GM18498 (cell line): ENCODE measurements around the gene ABHD12.

Source experiments
- ATAC-seq: cut with Tn5 transposase; IDR thresholded peaks from one replicate; pipeline ENCODE4 v1.9.1; 2021; ENCODE audit warnings: mild to moderate bottlenecking, moderate library complexity; ENCODE audit not compliant: unreplicated experiment

Gene ABHD12

DNA sequence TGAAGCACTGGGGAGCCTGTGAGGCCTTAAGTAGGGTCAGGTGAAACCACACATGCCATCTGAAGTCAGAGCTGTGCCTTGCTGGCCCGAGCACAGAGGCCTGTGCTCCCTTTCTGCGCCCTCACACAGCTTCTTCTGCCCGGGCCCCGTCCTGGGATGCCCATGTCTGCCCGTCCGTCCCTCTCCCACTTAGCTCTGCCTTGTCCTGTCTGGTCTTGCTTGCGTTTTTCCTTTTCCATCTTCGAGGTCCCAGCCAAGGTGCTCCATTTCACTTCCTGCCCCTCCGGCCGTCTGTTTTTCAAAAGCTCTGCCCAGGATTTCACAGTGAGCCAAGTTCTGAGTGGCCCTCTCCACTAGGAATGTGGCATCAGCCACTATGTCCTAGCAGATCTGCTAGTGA, 97.1 kb downstream of the ABHD12 start:
- no peak for ATAC-seq

DNA sequence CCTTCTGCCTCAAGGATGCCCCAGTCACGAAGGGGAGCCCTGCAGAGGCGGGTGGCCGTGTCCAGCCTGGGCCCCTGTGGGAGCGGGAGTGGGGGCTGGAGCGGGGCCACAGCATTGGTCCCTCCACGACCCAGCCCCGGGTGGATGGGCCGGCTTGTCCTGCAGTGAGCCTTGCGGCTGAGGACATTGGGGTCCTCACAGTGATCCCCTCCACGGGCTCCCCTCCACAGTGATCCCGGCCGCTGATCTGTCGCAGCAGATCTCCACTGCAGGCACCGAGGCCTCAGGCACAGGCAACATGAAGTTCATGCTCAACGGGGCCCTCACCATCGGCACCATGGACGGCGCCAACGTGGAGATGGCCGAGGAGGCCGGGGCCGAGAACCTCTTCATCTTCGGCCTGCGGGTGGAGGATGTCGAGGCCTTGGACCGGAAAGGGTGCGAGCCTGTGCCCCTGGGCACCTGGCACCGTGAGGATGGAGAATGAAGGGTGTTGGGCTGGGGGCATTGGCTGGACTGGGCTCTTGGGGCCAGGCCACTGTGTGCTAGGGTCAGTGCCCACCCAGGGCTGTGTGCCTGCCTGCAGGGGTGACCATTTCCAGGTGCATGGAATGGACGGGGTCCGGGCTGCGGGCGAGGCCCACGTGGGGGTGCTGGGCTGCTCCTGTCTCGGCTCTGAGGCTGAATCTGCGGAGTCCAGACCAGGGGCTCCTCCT, 98.3 kb downstream of the ABHD12 start:
- no peak for ATAC-seq

DNA sequence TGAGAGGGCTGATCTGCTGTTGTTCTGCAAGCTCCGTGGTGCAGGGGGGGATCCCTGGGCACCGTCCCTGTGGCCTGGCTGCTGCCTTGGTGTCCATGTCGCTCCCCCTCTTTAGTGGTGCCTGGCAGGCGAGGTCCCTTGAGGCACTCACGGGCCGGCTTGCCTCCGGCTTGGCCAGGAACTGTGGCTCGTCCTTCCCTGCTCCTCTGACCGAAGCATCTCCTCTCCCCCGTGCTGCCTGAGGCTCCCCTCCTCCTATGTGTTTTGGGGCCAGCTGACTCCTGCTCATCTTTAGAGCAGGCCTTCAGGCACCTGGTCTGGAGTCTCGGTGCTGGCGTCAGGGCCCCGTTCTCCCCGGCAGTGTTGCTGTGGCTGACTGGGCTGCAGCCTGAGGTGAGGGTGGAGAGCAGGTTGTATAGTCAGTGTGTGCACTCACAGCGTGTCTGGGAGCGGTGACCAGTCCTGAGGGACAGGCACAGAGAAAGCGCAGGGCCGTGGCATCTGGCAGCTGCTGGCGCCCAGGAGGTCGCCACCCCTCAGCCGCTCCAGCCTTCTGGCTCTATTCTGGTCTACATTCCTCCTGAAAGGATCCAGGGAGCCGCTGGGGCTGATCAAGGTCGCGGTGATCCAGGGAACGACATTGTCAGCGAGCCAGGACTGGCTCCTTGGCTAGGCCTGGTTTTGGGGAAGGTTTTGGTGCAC, 99.1 kb downstream of the ABHD12 start:
- no peak for ATAC-seq

DNA sequence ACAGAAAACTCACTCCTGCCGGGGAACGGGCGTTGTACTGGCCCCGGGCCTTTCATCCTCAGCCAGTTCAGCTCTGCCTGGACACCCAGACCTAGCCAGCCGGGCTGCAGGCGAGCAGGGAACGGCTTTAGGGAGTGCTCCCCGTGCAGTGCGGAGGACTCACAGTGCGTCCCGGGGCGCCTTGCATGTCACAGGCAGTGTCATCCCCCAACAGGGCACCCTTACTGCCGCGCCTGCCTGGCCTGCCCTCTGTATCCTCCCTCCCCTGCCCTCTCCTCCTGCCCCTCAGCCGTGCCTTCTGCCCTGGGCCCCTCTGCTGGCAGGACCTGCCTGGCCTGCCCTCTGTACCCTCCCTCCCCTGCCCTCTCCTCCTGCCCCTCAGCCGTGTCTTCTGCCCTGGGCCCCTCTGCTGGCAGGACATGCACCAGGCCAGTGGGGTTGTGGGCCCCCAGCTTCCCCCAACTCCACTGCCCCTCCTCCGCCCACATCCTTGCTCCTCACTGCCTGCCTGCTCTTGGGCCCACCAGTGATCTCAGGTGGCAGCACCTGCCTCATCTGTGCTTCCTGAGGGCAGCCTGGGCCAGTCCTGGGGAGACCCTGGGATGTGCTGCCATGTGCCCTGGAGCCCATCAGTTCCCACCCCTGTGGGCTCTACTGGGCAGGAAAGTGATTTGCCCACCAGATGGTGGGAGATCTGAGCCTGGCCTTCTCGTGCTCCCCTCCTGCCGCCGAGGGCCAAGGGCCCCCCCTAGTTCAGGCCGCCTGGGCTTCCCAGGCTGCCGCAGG, 99.8 kb downstream of the ABHD12 start:
- no peak for ATAC-seq

DNA sequence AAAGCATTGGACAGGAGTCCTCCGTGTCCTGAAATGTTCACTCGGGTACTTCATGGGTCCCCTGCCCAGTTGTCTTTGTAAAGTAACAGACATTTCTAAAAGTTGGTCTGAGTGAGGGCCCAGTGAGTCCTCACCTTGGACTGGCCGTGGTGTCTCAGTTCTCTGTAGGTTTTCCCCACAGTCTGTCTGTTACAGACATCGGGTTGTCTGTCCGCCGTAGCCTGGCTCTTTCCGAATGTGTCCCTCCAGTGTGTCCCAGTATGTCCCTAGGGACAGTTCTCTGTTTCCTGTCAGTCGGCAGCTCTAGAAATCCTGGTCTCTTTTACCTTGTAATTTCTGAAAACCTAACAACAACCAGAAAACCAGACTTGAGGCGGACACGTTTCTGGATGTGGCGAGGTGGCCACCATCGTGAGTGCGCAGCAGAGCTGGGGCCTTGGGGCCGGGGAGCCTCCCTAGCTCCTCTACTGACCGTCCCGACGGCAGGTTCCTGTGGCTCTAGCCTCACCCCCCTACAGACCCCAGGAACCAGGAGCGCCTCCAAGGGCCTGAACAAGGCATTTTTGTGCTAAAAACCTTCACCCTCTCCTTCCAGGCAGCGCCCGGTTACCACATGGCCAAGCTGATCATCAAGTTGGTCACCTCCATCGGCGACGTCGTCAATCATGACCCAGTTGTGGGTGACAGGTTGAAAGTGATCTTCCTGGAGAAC, 100.6 kb downstream of the ABHD12 start:
- ATAC-seq = no peak

DNA sequence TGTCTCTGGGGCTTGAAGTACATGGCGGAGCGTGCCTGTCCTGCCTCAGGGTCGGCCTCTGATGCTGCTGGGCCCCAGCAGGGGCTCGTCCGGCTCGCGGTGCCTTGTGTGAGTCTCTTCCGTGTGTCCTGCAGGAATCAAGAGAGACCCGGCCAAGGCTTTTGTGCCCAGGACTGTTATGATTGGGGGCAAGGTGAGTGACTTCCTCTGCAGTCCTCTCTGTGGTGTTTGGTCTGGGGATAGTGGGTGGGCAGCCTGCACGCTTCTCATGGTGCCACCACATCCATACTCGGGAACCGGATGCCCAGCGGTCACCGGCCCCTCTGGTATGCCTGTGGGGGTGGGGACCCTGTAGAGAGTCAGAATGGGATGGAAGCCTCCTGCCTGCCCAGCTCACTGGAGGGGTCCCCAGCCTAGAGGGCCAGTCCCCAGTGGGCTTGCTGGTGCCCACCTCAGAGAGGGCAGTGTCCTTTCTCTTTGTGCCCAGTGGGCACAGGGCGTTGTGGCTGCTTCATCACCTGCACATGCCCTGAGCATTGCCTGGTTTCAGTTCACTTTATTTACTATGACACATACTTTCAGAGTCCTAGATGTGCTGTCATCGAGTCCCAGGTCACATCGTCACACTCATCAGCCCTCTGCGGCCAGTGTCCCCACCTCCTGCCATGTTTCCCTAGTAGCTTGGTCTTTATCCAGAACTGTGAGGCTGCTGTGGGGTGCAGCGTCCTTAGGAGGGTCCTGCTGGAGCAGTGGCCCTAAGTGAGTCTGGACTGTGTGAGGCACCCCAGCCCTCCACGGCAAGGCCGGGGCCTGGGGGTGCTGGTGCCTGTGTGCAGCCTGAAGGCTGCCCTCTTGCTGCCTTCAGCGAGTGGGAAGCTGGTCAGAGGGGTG, 102.1 kb downstream of the ABHD12 start:
- ATAC-seq = peak; percentile 94

DNA sequence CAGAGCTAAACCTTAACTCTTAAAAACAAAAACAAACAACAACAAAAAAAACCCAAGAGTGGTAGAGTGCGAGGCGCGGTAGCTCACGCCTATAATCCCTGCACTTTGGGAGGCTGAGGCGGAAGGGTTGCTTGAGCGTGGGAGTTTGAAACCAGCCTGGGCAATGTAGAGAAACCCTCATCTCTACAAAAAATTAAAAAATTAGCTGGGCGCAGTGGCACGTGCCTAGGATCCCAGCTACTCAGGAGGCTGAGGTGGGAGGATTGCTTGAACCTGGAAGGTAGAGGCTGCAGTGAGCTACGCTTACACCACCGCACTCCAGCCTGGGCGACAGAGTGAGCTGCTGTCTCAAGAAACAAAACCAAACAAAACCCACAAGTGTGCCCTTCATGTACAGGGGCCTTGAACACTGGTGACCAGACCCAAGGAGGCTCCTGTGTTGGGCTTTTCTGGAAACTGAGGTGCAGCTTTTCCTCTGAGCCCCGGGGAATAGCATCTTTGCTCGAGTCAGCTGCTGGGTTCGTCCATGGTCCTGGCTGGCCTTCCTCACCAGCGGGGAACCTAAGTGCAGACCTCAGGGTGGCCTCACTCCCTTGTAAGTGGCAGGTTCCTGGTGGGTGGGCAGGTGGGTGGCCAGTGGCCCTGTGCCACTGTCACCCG, 102.9 kb downstream of the ABHD12 start:
- no peak for ATAC-seq

DNA sequence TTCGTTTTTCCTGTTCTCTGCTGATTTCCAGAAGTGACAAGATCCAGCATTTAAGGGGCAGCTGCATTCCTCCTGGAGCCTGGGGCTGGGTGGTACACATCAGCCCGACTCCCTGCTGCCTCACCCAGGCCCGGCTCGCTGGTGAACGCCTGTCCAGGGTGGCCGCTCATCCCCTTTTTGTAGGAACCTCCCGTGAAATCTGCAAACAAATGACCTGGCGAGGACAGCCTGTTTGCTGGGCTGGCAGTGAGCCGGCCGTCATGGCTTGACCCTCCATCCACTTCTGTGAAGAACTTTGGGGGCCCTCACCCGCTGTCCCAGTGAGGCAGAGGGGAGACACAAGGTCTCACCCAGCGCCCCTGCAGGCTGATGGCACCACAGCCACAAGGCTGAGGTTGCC, 103.7 kb downstream of the ABHD12 start:
- ATAC-seq = no peak

DNA sequence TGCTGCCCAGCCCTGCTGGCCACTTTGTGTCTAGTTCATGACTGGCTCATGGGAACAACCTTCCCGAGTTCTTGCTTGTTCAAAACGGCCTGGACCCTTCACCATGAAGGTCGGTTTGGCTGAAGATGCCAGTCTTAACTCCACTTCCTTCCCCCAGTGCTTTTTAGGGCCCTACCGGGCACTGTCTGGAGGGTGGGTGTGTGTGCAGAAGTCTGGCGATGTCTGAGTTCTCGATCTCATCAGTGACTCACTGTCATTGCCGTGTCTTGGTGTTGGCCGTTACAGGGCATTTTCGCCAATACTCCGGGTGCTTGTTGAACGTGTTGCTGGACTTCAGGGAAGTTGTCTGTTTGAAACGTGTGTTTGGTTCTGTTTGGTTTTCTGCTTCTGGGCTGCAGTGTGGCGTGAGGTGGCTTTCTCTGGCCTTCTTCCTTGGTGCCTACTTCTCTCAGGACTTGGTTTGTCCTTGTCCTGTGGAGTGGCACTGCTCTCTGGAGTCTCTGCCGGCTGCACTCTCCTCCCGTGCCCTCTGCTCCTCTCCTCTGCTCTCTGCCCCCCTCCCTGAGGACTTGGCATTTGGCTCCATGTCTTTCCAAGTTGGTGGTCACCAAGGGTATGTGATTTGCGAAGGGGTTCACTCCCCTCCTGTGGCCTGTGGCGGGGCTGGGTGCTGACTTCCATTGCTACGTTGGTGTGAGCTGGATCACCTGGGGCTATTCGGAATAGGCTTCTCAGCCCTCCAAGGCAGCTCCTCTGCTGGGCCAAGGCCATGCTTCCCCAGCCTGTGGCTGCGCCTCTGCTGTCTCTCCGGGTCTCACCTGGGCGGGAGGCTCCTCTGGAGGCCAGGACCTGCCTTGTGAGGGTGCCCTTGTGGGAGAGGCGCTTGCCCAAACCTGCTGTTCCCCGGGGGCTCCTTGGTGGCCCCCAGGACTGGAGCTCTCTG, 104.5 kb downstream of the ABHD12 start:
- no peak for ATAC-seq

DNA sequence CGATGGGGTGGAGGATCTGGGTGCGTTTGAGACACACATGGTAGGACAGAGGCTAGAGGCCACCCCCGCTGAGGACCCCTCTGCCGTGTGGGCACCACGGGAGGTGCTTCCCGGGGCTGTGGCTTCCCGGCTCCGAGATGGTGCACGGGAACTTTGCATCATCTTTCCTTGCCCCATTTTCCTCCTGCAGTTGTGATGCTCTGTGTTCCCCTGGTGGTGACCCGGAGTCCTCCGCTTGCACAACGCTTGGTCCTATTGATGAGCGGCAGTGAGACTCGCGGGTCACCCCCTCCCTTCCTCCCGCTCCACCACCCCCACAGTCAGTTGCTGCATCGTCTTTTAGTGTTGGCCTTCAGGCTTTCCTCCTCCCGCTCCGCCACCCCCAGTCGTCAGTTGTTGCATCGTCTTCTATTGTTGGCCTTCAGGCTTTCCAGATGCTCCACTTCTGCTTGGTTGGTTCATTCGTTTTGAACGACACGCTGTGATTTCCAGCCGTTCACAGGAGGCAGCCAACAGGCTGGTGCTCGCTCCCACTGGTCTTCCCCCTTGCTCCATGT, 105.5 kb downstream of the ABHD12 start:
- no peak for ATAC-seq

DNA sequence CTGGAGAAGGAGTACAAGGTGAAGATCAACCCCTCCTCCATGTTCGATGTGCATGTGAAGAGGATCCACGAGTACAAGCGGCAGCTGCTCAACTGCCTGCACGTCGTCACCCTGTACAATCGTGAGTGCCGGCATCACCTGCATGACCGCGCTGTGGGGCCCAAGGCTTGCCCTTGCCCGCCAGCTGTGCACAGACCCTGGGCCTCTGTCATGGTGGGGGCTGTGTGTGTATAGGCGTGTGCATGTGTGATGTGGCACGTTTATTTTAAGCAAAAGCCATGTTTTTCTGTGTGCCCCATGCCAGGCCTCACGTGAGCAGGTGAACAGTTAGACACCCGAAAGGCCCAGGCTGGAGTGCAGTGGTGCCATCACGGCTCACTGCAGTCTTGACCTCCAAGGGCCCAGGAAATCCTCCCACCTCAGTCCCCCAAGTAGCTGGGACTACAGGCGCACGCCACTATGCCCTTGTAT, 106.5 kb downstream of the ABHD12 start:
- ATAC-seq = no peak

DNA sequence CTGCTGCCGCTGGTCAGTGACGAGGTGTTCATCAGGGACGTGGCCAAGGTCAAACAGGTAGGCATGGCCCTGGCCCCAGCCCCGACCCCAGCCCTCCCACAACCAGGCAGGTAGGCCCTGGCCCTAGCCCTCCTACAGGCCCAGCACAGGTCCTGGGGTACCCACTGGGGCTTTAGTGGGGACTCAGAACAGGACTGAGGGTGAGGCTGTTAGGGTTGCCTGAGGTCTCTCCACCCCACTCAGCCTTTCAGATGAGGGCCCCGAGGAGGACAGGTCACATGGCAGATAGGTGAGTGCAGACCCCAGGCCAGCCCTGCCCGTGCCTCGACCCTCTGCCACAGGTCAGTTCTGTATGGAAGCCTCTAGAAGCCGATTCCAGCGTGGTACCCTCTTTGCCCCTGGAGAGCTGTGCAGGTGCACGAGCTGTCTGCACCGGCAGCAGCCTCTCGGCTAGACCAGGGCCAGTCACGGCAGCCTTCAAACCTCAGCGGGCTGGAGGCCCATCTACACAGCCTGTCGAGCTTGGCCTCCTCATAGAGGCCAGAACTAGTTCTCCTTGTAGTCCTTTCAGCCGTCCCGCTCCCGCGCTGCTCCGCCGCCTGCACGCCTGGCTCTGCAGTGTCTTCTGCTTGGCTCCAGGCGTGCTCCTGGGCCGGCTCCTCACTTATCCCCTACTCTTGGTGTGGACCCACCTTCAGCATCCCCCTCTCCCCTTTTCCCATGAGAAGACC, 107.2 kb downstream of the ABHD12 start:
- no peak for ATAC-seq

DNA sequence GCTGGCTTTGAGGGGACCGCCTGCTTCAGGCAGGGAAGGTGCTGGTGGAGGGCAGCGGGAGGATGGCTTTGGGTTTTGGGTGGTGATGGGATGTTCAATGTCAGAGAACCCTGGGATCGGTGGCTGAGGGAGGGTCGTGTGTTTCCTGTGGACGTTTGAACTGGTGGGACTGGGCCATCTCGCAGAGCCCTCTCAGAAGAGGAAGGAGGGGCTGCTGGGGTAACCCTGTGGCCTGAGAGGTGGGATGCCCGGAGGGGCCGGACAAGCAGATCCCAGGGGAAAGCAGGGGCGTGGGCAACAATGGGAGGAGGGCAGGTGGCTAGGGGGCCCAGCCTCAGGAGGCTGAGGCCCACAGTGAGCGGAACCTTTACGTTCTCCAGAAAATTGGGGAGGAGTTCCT, 107.8 kb downstream of the ABHD12 start:
- ATAC-seq = no peak

DNA sequence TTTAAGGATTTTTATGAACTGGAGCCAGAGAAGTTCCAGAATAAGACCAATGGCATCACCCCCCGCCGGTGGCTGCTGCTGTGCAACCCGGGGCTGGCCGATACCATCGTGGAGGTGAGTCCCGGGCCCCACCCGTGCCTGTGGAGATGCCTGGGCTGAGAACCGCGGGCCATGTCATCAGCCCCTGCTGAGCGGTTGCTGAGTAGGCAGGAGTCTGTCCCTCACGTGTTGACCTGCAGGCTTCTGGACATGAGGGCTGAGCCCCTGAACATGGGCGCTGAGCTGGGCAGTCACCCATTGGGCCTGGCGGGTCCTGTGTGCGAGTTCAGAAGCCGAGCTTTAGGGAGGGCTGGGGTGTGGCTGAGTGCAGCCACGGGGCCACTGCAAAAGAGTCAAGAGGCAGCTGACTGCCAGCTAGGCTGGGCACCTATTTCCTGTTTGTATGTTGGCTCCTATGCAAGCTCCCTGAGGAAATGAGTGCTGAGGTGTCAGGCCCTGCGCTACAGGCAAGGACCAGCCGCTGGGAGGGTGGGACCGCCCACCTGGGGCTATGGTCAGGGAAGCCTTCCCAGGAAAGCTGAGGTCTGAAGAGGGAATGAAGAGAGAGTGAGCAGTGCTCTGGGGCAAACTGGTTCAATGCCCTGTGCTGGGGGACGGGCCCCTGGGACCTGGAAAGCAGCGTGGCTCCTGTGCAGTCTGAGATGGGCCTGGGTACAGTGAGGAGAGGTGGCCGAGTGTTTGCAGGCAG, 108.4 kb downstream of the ABHD12 start:
- ATAC-seq = peak; percentile 11

DNA sequence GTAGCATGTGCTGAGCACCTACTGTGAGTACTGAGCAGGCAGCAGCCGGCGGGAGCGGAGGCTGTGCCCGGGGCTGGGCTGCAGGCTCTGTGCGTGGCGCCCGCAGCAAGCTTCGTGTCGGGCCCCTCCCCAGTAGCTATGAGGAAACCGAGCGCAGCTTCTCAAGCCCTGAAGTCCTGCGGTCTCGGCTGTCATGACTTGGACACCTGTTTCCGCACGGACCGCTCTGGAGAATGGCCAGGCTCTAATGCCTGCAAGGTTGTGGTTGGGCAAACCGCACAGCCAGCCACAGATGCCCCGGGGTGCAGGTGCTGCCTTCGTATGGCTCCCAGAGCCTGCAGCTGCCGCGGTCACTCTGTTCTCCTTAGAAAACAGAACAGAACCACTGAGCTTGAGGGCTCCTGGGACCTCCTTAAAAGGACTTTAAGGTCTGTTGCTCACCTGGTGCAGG, 109.1 kb downstream of the ABHD12 start:
- ATAC-seq = peak; percentile 75
